GM10248 (cell line): Measurements from ENCODE around the gene IGSF9B.

Experiments
- CTCF ChIA-PET: fragments of 300-600 bp; sonication (Branson Sonifier 250); formaldehyde crosslinking; extraction: SDS; loops from one replicate; lab custom pipeline; 2021; ENCODE audit warnings: antibody characterized with exemption; lab: Yijun Ruan, JAX
- POLR2A ChIA-PET: fragments of 350-650 bp; sonication (Branson Sonifier 250); formaldehyde crosslinking; extraction: SDS; loops from one replicate; lab custom pipeline; 2020; ENCODE audit warnings: antibody characterized with exemption; lab: Yijun Ruan, JAX
- DNase-seq: peaks from one replicate; pipeline ENCODE4 v3.0.0; 2012; ENCODE audit errors: extremely low spot score
- CTCF ChIP-seq: IDR thresholded peaks from 2 replicates; pipeline ENCODE4 v1.5.1; 2012; ENCODE audit warnings: mild to moderate bottlenecking, low read depth; ENCODE audit errors: extremely low read depth, missing control alignments, control extremely low read depth

IGSF9B gene

GRCh38 chr11:133936592-133936991 is 20.2 kb downstream of the IGSF9B start:
- no peak for DNase-seq
- TF ChIP-seq CTCF = no peak
- ChIA-PET POLR2A (no interaction called here), CTCF (no interaction called here)

GRCh38 chr11:133936136-133936535 is 20.6 kb downstream of the IGSF9B start:
- ChIA-PET POLR2A (no interaction called here), CTCF (no interaction called here)
- no peak for TF ChIP-seq CTCF
- DNase-seq = no peak

GRCh38 chr11:133935551-133935910 is 21.2 kb downstream of the IGSF9B start:
- no peak for DNase-seq
- POLR2A ChIA-PET = no interaction called here
- no peak for TF ChIP-seq CTCF
- CTCF ChIA-PET = no interaction called here

- POLR2A ChIA-PET = no interaction called here
- no peak for DNase-seq
- CTCF ChIA-PET = interaction anchor here (1.4 kb wide), 1 partner anchor 11 kb away, joined by 4 read pairs; no protein-coding TSS in a partner anchor
- no peak for TF ChIP-seq CTCF
These were observed 21.9 kb downstream of the IGSF9B start for GRCh38 chr11:133934599-133935550.

- ChIA-PET CTCF (interaction anchor here (1.4 kb wide), 1 partner anchor 10 kb away, joined by 4 read pairs; no protein-coding TSS in a partner anchor), POLR2A (no interaction called here)
- no peak for DNase-seq
- TF ChIP-seq CTCF = no peak
These were observed 22.7 kb downstream of the IGSF9B start for GRCh38 chr11:133934096-133934495.

GRCh38 chr11:133931449-133932060 is 25.2 kb downstream of the IGSF9B start:
- POLR2A ChIA-PET = no interaction called here
- no peak for DNase-seq
- CTCF ChIA-PET = no interaction called here
- TF ChIP-seq CTCF = no peak
